Spleen (tissue), 7 donors: Measurements from ENCODE around the gene ABCC10.
"Not testable (repeated sequence)": the region's sequence is repeated elsewhere in the genome, so short reads cannot be mapped to it uniquely, and the experiment has no call there.

ENCODE experiments used
- CTCF ChIP-seq, 11 experiments: fragments of 200-600 bp in 7 of 11; fragments of 450-650 bp in 4 of 11; sonication (generic) in 4 of 11; IDR thresholded peaks in 8 of 11; conservative IDR thresholded peaks in 3 of 11; 1 replicate in 7 of 11; 2 replicates in 4 of 11; pipeline versions ENCODE4 v1.4.0 to v1.8.0; 2016 to 2021; ENCODE audit warnings: antibody characterized with exemption in 11 of 11, inconsistent platforms in 4 of 11, mild to moderate bottlenecking in 1 of 11
- POLR2A ChIP-seq, 3 donors: fragments of 450-650 bp; IDR thresholded peaks; one replicate each; pipeline ENCODE4 v1.5.1; 2017; ENCODE audit warnings: antibody characterized with exemption in 3 of 3, mild to moderate bottlenecking in 1 of 3
- POLR2AphosphoS5 ChIP-seq, 3 donors: sonication (generic); formaldehyde crosslinking; IDR thresholded peaks; one replicate each; pipeline ENCODE4 v1.5.1; 2017; ENCODE audit warnings: antibody characterized with exemption in 3 of 3
- donor health status: DM: no; HTN: no; CAD: no; lungs with moderate emphysema.
- donor health status: DM: no; HTN: no; CAD: no.
- donor health status: DM: no; HTN: no; CAD: no.

GRCh38 chr6:43393133-43393532 is 34.2 kb upstream of the ABCC10 start:
- not testable (repeated sequence) for TF ChIP-seq CTCF (IDR thresholded peaks at IDR 0.05 in 8 of 11, conservative IDR thresholded peaks at IDR 0.05 in 3 of 11); POLR2A (IDR thresholded peaks at IDR 0.05); POLR2AphosphoS5 (IDR thresholded peaks at IDR 0.05)
